ENCODE measurements around the gene SMURF1. TPM values are rescaled to one million over a fixed set of nuclear protein-coding genes. Genes with fewer than 3 reads are reported as not detected.

Gene SMURF1
- total and polyA plus RNA-seq, 9 donors, result 7.3 to 11.2 (median 8.4) TPM

- Histone ChIP-seq H3K4me1 (ENCODE audit: control insufficient read depth, insufficient read depth, low read length) (peaks cover 5% of the 10 kb centered on the region), H3K36me3 (ENCODE audit: control insufficient read depth, insufficient read depth, low read length) (peaks cover 73% of the 10 kb centered on the region), H3K27ac (ENCODE audit: low read length) (no peak overlapping the region), H3K27me3 (ENCODE audit: control insufficient read depth, insufficient read depth, low read length) (no peaks in the 10 kb centered on the region), H3K9me3 (replicated peaks; ENCODE audit: control insufficient read depth, low read depth, low read length) (no peaks in the 10 kb centered on the region), H3K4me3 (ENCODE audit: low read length) (no peak overlapping the region)
- DNase-seq, result no peak
- 80% methylated on average over 8 of the region's 11 CpGs for WGBS (ENCODE audit: insufficient coverage)
Observed at GRCh38 chr7:99041526-99041925, 102.4 kb downstream of the SMURF1 start.

DNA sequence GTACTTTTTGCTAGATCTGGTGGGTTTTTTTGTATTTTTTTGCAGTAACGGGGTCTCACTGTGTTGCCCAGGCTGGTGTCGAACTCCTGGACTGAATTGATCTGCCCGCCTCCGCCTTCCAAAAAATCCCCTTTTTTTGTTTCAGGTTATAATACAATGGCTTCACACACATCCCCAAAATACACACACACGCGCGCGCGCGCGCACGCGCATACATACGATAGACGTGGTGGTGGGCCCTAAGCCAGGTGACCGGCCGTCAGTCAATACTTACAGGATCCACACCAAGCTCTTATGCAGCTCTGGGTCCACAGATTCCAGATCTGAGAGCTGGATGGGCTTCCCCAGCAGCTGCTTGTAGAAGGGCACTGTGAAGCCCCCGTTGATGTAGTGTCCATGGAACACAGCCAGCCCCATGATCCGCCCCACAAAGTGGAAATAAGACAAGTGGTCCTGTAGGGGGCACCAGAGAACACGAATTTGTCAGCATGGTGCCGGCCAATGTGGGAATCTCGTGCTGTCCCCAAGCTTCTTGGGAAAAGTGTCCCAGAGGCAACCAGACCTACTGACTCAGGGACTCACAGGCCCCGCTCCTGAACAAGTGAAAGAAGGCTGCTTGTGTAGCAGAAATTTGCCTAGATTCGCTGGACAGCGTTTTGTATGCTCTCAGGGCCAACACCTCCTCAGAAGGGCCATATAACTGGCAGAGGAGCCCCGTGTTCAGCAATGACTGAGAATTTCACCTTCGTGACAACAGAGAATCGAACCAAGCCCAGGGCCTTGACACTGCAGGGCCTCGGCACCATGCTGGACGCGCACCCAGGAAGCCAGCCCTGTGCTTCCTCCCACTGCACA, 103.6 kb downstream of the SMURF1 start:
- Histone ChIP-seq H3K9me3 (replicated peaks; ENCODE audit: control insufficient read depth, low read depth, low read length) (no peaks in the 10 kb centered on the region), H3K27me3 (ENCODE audit: control insufficient read depth, insufficient read depth, low read length) (no peaks in the 10 kb centered on the region), H3K27ac (ENCODE audit: low read length) (peak overlapping the region; percentile 20), H3K36me3 (ENCODE audit: control insufficient read depth, insufficient read depth, low read length) (peaks cover 79% of the 10 kb centered on the region), H3K4me3 (ENCODE audit: low read length) (no peak overlapping the region), H3K4me1 (ENCODE audit: control insufficient read depth, insufficient read depth, low read length) (peaks cover 5% of the 10 kb centered on the region)
- peak; percentile 91 for DNase-seq
- WGBS (ENCODE audit: insufficient coverage), result 52% methylated on average over 14 of the region's 31 CpGs

DNA sequence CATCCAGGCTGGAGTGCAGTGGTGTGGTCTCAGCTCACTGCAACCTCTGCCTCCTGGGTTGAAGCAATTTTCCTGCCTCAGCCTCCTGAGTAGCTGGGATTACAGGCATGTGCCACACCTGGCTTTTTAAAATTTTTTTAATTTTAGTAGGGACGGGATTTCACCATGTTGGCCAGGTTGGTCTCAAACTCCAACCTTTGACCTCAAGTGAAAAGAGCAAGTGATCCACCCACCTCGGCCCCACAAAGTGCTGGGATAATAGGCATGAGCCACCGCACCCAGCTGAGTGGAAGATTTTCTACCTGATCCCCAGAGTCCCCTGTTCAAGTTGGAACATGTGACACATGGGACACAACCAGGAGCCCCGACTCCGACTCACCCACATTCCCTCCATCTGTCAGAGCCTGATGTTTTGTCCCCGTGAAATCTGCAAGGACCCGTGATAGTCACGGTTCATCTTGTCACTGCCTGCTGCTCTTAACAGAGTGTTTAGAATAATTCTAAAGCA, 104.5 kb downstream of the SMURF1 start:
- 87% methylated on average over 5 of the region's 8 CpGs for WGBS (ENCODE audit: insufficient coverage)
- no peak for DNase-seq
- Histone ChIP-seq H3K4me3 (ENCODE audit: low read length) (no peak overlapping the region), H3K4me1 (ENCODE audit: control insufficient read depth, insufficient read depth, low read length) (peaks cover 5% of the 10 kb centered on the region), H3K27ac (ENCODE audit: low read length) (no peak overlapping the region), H3K36me3 (ENCODE audit: control insufficient read depth, insufficient read depth, low read length) (peaks cover 86% of the 10 kb centered on the region), H3K27me3 (ENCODE audit: control insufficient read depth, insufficient read depth, low read length) (no peaks in the 10 kb centered on the region), H3K9me3 (replicated peaks; ENCODE audit: control insufficient read depth, low read depth, low read length) (no peaks in the 10 kb centered on the region)

- peaks cover 89% of the 10 kb centered on the region for H3K36me3 ChIP-seq (ENCODE audit: control insufficient read depth, insufficient read depth, low read length)
- 94% methylated on average over 25 of the region's 25 CpGs for WGBS (ENCODE audit: insufficient coverage)
Observed at GRCh38 chr7:99038086-99038855, 105.6 kb downstream of the SMURF1 start.

GRCh38 chr7:99037327-99037940, 106.5 kb downstream of the SMURF1 start:
- no peak for DNase-seq
- WGBS (ENCODE audit: insufficient coverage), result 93% methylated on average over 16 of the region's 16 CpGs
- H3K27ac ChIP-seq (ENCODE audit: low read length), result no peak overlapping the region
- H3K27me3 ChIP-seq (ENCODE audit: control insufficient read depth, insufficient read depth, low read length), result no peaks in the 10 kb centered on the region
- no peaks in the 10 kb centered on the region for H3K9me3 ChIP-seq (replicated peaks; ENCODE audit: control insufficient read depth, low read depth, low read length)
- peaks cover 88% of the 10 kb centered on the region for H3K36me3 ChIP-seq (ENCODE audit: control insufficient read depth, insufficient read depth, low read length)
- no peak overlapping the region for H3K4me3 ChIP-seq (ENCODE audit: low read length)
- H3K4me1 ChIP-seq (ENCODE audit: control insufficient read depth, insufficient read depth, low read length), result peaks cover 5% of the 10 kb centered on the region

More at GRCh38 chr7:99038086-99038855, 105.6 kb downstream of the SMURF1 start:
- Histone ChIP-seq H3K27ac (ENCODE audit: low read length) (no peak overlapping the region), H3K27me3 (ENCODE audit: control insufficient read depth, insufficient read depth, low read length) (no peaks in the 10 kb centered on the region), H3K9me3 (replicated peaks; ENCODE audit: control insufficient read depth, low read depth, low read length) (no peaks in the 10 kb centered on the region), H3K4me1 (ENCODE audit: control insufficient read depth, insufficient read depth, low read length) (peaks cover 5% of the 10 kb centered on the region), H3K4me3 (ENCODE audit: low read length) (no peak overlapping the region)
- DNase-seq, result no peak

DNA sequence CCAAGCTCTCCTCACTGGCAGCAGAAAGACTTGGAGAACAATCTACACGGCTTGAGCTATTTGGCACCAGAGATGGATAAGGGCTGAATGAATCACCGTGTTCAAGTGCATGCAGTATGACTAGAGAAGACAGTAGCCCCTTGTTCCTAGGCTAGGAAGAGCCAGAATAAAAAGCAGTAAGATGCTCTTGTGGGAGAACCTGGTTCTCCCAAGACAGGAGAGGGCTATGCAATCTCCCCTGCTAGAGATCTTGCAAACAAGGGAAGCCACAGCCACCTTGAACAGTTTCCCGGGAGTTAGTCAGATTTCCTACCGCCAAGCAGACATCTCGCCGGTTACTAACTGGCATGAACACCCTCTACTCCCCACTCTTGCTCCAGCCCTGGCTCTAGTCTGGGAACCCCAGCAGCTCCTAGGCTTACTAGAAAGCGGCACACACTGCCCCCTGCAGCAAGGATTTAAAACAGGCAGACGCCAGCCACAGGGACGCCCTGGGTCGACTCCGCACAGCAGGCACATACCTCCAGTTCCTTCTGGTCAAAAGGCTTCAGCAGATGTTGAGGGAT, 107.3 kb downstream of the SMURF1 start:
- Histone ChIP-seq H3K4me1 (ENCODE audit: control insufficient read depth, insufficient read depth, low read length) (peaks cover 5% of the 10 kb centered on the region), H3K9me3 (replicated peaks; ENCODE audit: control insufficient read depth, low read depth, low read length) (no peaks in the 10 kb centered on the region), H3K27me3 (ENCODE audit: control insufficient read depth, insufficient read depth, low read length) (no peaks in the 10 kb centered on the region), H3K4me3 (ENCODE audit: low read length) (no peak overlapping the region), H3K27ac (ENCODE audit: low read length) (no peak overlapping the region), H3K36me3 (ENCODE audit: control insufficient read depth, insufficient read depth, low read length) (peaks cover 88% of the 10 kb centered on the region)
- 78% methylated on average over 9 of the region's 11 CpGs for WGBS (ENCODE audit: insufficient coverage)
- DNase-seq, result peak; percentile 45

DNA sequence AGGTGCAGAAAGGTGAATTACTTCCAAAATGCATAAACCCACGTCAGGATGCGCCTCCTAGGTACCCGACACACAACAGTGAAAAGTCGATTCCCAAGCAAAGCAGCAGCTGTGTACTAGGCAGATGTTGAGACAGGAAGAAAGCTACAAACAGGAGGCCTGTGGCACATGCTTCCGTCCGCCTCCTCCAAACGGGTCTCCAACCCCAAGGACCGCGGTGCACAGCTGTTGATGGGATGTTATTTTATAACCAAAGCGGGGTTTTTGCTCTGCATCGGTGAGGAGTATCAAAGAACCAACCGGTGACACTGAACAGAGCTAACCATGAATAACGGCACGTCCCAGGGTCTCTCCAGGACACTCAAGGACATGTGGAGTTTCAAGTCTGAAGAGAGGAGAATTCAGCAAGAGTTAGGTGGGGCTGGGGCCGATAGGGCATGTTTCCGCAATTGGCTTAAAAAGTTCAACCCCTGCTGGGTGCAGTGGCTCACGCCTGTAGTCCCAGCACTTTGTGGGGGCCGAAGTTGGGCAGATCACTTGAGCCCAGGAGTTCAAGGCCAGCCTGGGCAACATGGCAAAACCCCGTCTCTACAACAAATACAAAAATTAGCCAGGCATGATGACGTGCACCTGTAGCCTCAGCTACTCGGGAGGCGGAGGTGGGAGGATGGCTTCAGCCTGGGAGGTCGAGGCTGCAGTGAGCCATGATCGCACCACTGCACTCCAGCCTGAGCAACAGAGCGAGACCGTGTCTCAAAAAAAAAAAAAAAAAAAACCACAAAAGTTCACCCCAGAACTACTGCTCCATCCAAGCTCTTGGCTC, 108.0 kb downstream of the SMURF1 start:
- 86% methylated on average over 24 of the region's 26 CpGs for WGBS (ENCODE audit: insufficient coverage)
- no peak for DNase-seq
- Histone ChIP-seq H3K36me3 (ENCODE audit: control insufficient read depth, insufficient read depth, low read length) (peaks cover 87% of the 10 kb centered on the region), H3K9me3 (replicated peaks; ENCODE audit: control insufficient read depth, low read depth, low read length) (no peaks in the 10 kb centered on the region), H3K4me1 (ENCODE audit: control insufficient read depth, insufficient read depth, low read length) (peaks cover 5% of the 10 kb centered on the region), H3K27ac (ENCODE audit: low read length) (no peak overlapping the region), H3K4me3 (ENCODE audit: low read length) (no peak overlapping the region), H3K27me3 (ENCODE audit: control insufficient read depth, insufficient read depth, low read length) (no peaks in the 10 kb centered on the region)

DNA sequence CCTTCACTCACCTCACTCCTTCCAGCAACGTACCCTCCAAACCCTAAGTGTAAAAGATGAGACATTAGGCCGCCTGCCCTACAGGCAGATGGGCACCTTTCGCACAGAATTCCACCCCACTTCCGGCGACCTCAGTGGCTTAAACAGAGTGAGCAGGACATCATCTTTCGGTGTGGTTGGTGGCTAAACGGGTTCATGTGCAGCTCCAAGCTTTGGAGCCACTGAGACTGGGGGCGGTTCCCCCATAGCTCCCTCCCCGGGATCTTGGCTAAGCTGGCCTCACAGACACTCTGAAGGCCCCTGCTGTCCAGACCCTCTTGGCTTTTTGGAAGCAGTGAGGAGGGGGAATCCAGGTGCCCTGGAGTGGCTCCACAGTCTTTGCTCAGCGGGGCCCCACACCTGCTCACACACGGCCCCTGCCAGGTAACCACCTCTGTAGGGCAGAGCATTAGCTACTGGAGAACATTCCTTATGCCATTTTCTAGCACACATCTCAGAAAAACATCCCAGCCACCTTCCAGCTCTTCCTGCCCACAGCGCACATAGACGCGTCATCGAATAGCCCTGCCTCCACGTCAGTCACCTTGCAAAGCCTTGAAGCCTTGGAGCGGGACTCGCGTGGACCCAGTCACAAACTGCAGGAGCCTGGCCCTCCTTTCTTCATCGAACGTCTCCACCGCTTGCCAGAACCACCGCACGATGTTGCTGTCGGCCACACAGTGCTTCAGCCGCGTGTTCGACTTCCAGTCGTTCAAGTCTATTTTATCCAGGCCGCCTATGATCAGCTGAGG, 108.8 kb downstream of the SMURF1 start:
- no peak for DNase-seq
- no peak overlapping the region for H3K4me3 ChIP-seq (ENCODE audit: low read length)
- H3K9me3 ChIP-seq (replicated peaks; ENCODE audit: control insufficient read depth, low read depth, low read length), result peaks cover 3% of the 10 kb centered on the region
- WGBS (ENCODE audit: insufficient coverage), result 93% methylated on average over 28 of the region's 30 CpGs
- H3K27me3 ChIP-seq (ENCODE audit: control insufficient read depth, insufficient read depth, low read length), result no peaks in the 10 kb centered on the region
- no peaks in the 10 kb centered on the region for H3K4me1 ChIP-seq (ENCODE audit: control insufficient read depth, insufficient read depth, low read length)
- H3K27ac ChIP-seq (ENCODE audit: low read length), result no peak overlapping the region
- H3K36me3 ChIP-seq (ENCODE audit: control insufficient read depth, insufficient read depth, low read length), result peaks cover 87% of the 10 kb centered on the region

GRCh38 chr7:99033765-99034164, 110.1 kb downstream of the SMURF1 start:
- WGBS (ENCODE audit: insufficient coverage), result 93% methylated on average over 4 of the region's 4 CpGs
- Histone ChIP-seq H3K27me3 (ENCODE audit: control insufficient read depth, insufficient read depth, low read length) (no peaks in the 10 kb centered on the region), H3K9me3 (replicated peaks; ENCODE audit: control insufficient read depth, low read depth, low read length) (peaks cover 8% of the 10 kb centered on the region), H3K27ac (ENCODE audit: low read length) (no peak overlapping the region), H3K4me3 (ENCODE audit: low read length) (no peak overlapping the region), H3K4me1 (ENCODE audit: control insufficient read depth, insufficient read depth, low read length) (no peaks in the 10 kb centered on the region), H3K36me3 (ENCODE audit: control insufficient read depth, insufficient read depth, low read length) (peaks cover 89% of the 10 kb centered on the region)
- DNase-seq, result no peak
